HG02885 (cell line): ENCODE results near the gene PKD2L1.
"Not testable (repeated sequence)": the region's sequence is repeated elsewhere in the genome, so short reads cannot be mapped to it uniquely, and the experiment has no call there.

Source experiments
- ATAC-seq: cut with Tn5 transposase; IDR thresholded peaks from one replicate; pipeline ENCODE4 v1.9.1; 2021; ENCODE audit warnings: mild to moderate bottlenecking; ENCODE audit not compliant: unreplicated experiment, poor library complexity

The PKD2L1 gene

GRCh38 chr10:100330079-100330478 is at the start of gene PKD2L1:
Gene PKD2L1 (minus strand): TSS chr10:100330228. CDS start chr10:100330103, 125 bp downstream.
- no peak for ATAC-seq

- peak; percentile 28 for ATAC-seq
These were observed 47.8 kb upstream of the PKD2L1 start for GRCh38 chr10:100377830-100378229.

GRCh38 chr10:100376656-100377055 is 46.6 kb upstream of the PKD2L1 start:
- not testable (repeated sequence) for ATAC-seq

GRCh38 chr10:100374677-100375353 is 44.8 kb upstream of the PKD2L1 start:
- not testable (repeated sequence) for ATAC-seq

- ATAC-seq: no peak
These were observed 44.2 kb upstream of the PKD2L1 start for GRCh38 chr10:100374200-100374655.

GRCh38 chr10:100373298-100374199 is 43.5 kb upstream of the PKD2L1 start:
- peak; percentile 94 for ATAC-seq

GRCh38 chr10:100372415-100373297 is 42.6 kb upstream of the PKD2L1 start:
- ATAC-seq: no peak

GRCh38 chr10:100371482-100372027 is 41.5 kb upstream of the PKD2L1 start:
- ATAC-seq: no peak

GRCh38 chr10:100370714-100371481 is 40.9 kb upstream of the PKD2L1 start:
- ATAC-seq: no peak

- ATAC-seq: no peak
These were observed 38.7 kb upstream of the PKD2L1 start for GRCh38 chr10:100368721-100369120.

GRCh38 chr10:100364735-100365391 is 34.8 kb upstream of the PKD2L1 start:
- ATAC-seq: no peak

- ATAC-seq: no peak
These were observed 34.1 kb upstream of the PKD2L1 start for GRCh38 chr10:100364175-100364574.

GRCh38 chr10:100362570-100363496 is 32.8 kb upstream of the PKD2L1 start:
- ATAC-seq: no peak

GRCh38 chr10:100360234-100360633 is 30.2 kb upstream of the PKD2L1 start:
- no peak for ATAC-seq

GRCh38 chr10:100359529-100360150 is 29.6 kb upstream of the PKD2L1 start:
- ATAC-seq: no peak

- no peak for ATAC-seq
These were observed 29.0 kb upstream of the PKD2L1 start for GRCh38 chr10:100359030-100359432.
